Heart left ventricle (tissue), 13 donors: ENCODE data around the gene PLCB1.

Experiments
- POLR2A ChIP-seq, 2 donors: fragments of 450-650 bp; IDR thresholded peaks; one replicate each; pipeline ENCODE4 v1.6.1; 2017; ENCODE audit warnings: antibody characterized with exemption in 2 of 2, mild to moderate bottlenecking in 2 of 2, moderate library complexity in 2 of 2
- TF ChIP-seq, protein P1 (sequence below), 12 donors: fragments of 200-600 bp; sonication (generic) in 4 of 12; IDR thresholded peaks; one replicate each; pipeline versions ENCODE4 v1.5.0 to v1.8.0; 2018 to 2022; ENCODE audit warnings: antibody characterized with exemption in 12 of 12, mild to moderate bottlenecking in 5 of 12
- donor health status: ischemic (EF 13 %, LVEDD 7.1; RV severe dilation, severe dysfunction).
- donor health status: DM: no; HTN: yes; CAD: no.
- donor health status: DM: no; HTN: no; CAD: no.
- donor health status: ischemic (EF 25% LVEDD 6.9; RV normal size, moderate dysfunction).
- donor health status: ischemic (EF 25% LVEDD 5.7; RV mildly dilated, moderate dysfunction).
- donor health status: ischemic (EF 35%, LVEDD 5.7; RV mildly dilated, moderate dysfunction).
- donor health status: nonischemic (EF 11% LVEDD 7.7; RV severe dilation, severe dysfunction).
- donor health status: DM: yes; HTN: yes; CAD: no.
- donor health status: PGD.
- donor health status: ischemic (EF 29% LVEDD 5.4; RV normal size, mild dysfunction).
- donor health status: nonischemic (EF 23%, LVEDD 6.1; RV moderate dilation, normal function).

DNA sequence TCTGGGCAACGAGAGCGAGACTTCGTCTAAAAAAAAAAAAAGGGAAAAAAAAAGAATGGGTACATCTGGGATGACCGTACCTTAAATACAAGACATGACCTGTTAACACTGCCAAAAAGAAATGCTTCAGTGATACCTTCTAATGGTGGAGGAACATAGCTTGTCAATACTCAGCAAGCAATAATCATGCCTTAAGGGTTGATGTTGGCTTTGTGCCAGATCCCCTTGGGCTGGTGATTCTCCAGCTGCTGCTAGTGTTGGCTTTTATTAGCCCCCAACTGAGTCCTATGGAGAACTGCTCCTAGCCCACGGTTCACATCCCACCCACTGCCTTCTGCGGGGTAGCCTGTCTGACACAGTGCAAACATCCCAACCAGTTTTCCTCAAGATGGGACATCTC is 134.9 kb downstream of the PLCB1 start:
- TF ChIP-seq, protein P1, sequence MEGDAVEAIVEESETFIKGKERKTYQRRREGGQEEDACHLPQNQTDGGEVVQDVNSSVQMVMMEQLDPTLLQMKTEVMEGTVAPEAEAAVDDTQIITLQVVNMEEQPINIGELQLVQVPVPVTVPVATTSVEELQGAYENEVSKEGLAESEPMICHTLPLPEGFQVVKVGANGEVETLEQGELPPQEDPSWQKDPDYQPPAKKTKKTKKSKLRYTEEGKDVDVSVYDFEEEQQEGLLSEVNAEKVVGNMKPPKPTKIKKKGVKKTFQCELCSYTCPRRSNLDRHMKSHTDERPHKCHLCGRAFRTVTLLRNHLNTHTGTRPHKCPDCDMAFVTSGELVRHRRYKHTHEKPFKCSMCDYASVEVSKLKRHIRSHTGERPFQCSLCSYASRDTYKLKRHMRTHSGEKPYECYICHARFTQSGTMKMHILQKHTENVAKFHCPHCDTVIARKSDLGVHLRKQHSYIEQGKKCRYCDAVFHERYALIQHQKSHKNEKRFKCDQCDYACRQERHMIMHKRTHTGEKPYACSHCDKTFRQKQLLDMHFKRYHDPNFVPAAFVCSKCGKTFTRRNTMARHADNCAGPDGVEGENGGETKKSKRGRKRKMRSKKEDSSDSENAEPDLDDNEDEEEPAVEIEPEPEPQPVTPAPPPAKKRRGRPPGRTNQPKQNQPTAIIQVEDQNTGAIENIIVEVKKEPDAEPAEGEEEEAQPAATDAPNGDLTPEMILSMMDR (IDR thresholded peaks at IDR 0.05), result no peak
- TF ChIP-seq POLR2A (IDR thresholded peaks at IDR 0.05), result no peak
